HepG2 (cell line): ENCODE data around the gene RASA3. TPM values are rescaled to one million over a fixed set of nuclear protein-coding genes. Genes with fewer than 3 reads are reported as not detected.

Source experiments
- ATAC-seq: fragments of 200-7000 bp; cut with Tn5 transposase; 3 replicates; pipeline ENCODE4 v1.9.1; 2020; ENCODE audit warnings: mild to moderate bottlenecking, moderate library complexity
- BruUV-seq: library from RNA; stranded (reverse); fragments of 400-500 nt; replicated peaks from 2 replicates; lab custom pipeline; 2021; lab: Mats Ljungman, UMichigan
- CTCF ChIA-PET: fragments of 300-600 bp; formaldehyde crosslinking; extraction: SDS; loops from one replicate; lab custom pipeline; 2021; ENCODE audit warnings: low total read pairs, inconsistent platforms, low intra/inter-chr PET ratio; lab: Yijun Ruan, JAX
- POLR2A ChIA-PET: fragments of 350-600 bp; sonication (Branson Sonifier 250); formaldehyde crosslinking; loops from one replicate; lab custom pipeline; 2020; ENCODE audit warnings: antibody characterized with exemption, inconsistent platforms; lab: Yijun Ruan, JAX
- DNase-seq: peaks from one replicate; pipeline ENCODE4 v3.0.0-alpha.2; 2015; ENCODE audit warnings: low spot score
- FAIRE-seq: peaks from 3 replicates; lab custom pipeline; 2011; peaks lifted over from hg19 to GRCh38; lab: Jason Lieb, UNC
- H2AFZ ChIP-seq: one replicate; pipeline ENCODE4 v1.6.1; 2011; ENCODE audit warnings: low read length, inconsistent platforms
- H3K27ac ChIP-seq: fragments of 300-600 bp; 3 replicates; pipeline ENCODE4 v1.8.0; 2011; ENCODE audit warnings: mixed run types, mild to moderate bottlenecking, mixed read lengths, low read length, inconsistent platforms; ENCODE audit not compliant: insufficient read depth; ENCODE audit errors: extremely low read length
- H3K27me3 ChIP-seq, 2 experiments: fragments of 200-600 bp in 1 of 2; 2 replicates in 1 of 2; 3 replicates in 1 of 2; pipeline versions ENCODE4 v1.6.0 to v1.8.0; 2011; ENCODE audit warnings: low read length in 2 of 2, mild to moderate bottlenecking in 2 of 2, moderate library complexity in 2 of 2, inconsistent platforms in 1 of 2; ENCODE audit not compliant: insufficient read depth in 2 of 2, control insufficient read depth in 1 of 2
- H3K36me3 ChIP-seq, 2 experiments: fragments of 200-600 bp in 1 of 2; replicated peaks in 1 of 2; 2 replicates in 1 of 2; 3 replicates in 1 of 2; pipeline versions ENCODE4 v1.5.1 to v1.8.0; 2011; ENCODE audit warnings: low read length in 2 of 2, inconsistent platforms in 1 of 2; ENCODE audit not compliant: insufficient read depth in 2 of 2, control insufficient read depth in 1 of 2
- H3K4me1 ChIP-seq: 2 replicates; pipeline ENCODE4 v1.5.1; 2012; ENCODE audit warnings: low read length, inconsistent platforms; ENCODE audit not compliant: insufficient read depth
- H3K4me2 ChIP-seq: 2 replicates; pipeline ENCODE4 v1.6.0; 2011; ENCODE audit warnings: low read depth, low read length, inconsistent platforms
- H3K4me3 ChIP-seq, 3 experiments: fragments of 200-600 bp in 1 of 3; sonication (generic), shearing (Covaris generic) in 1 of 3; replicated peaks in 1 of 3; 2 replicates each; pipeline ENCODE4 v1.5.1; 2011 to 2016; ENCODE audit warnings: low read length in 3 of 3, inconsistent platforms in 2 of 3, low read depth in 2 of 3, mild to moderate bottlenecking in 2 of 3, control low read depth in 1 of 3, mixed read lengths in 1 of 3; ENCODE audit not compliant: insufficient read depth in 1 of 3
- H3K79me2 ChIP-seq: one replicate; pipeline ENCODE4 v1.6.1; 2011; ENCODE audit warnings: low read length, inconsistent platforms; ENCODE audit not compliant: insufficient read depth
- H3K9ac ChIP-seq: 2 replicates; pipeline ENCODE4 v1.6.0; 2011; ENCODE audit warnings: mild to moderate bottlenecking, low read depth, low read length, inconsistent platforms; ENCODE audit not compliant: insufficient read depth
- H3K9me3 ChIP-seq: 2 replicates; pipeline ENCODE4 v1.5.1; 2012; ENCODE audit warnings: mild to moderate bottlenecking, low read length
- H4K20me1 ChIP-seq: 2 replicates; pipeline ENCODE4 v1.6.0; 2011; ENCODE audit warnings: inconsistent platforms, mild to moderate bottlenecking, low read length, moderate library complexity; ENCODE audit not compliant: insufficient read depth
- ATF1 ChIP-seq: IDR thresholded peaks from 2 replicates; pipeline ENCODE4 v1.6.1; 2016; ENCODE audit warnings: mild to moderate bottlenecking, control low read depth
- E2F5 ChIP-seq: sonication (generic); formaldehyde crosslinking; conservative IDR thresholded peaks from 2 replicates; pipeline ENCODE4 v1.4.0; 2020; ENCODE audit warnings: missing genetic modification reagents
- KLF11 ChIP-seq: IDR thresholded peaks from 2 replicates; pipeline ENCODE4 v1.6.1; 2016; ENCODE audit warnings: missing compliant biosample characterization
- NFYC ChIP-seq: IDR thresholded peaks from 2 replicates; pipeline ENCODE4 v1.6.1; 2016; ENCODE audit warnings: missing genetic modification reagents, missing compliant biosample characterization
- NR0B2 ChIP-seq: sonication (generic); formaldehyde crosslinking; IDR thresholded peaks from 2 replicates; pipeline ENCODE4 v1.4.0; 2020; ENCODE audit warnings: mild to moderate bottlenecking, missing genetic modification reagents
- SNAI1 ChIP-seq: sonication (generic); formaldehyde crosslinking; IDR thresholded peaks from 2 replicates; pipeline ENCODE4 v1.5.0; 2020; ENCODE audit warnings: mild to moderate bottlenecking, missing genetic modification reagents, borderline replicate concordance
- TFE3 ChIP-seq: IDR thresholded peaks from 2 replicates; pipeline ENCODE4 v1.6.1; 2016
- ZBTB26 ChIP-seq: IDR thresholded peaks from 2 replicates; pipeline ENCODE4 v1.6.1; 2016; ENCODE audit warnings: missing compliant biosample characterization, missing genetic modification reagents, borderline replicate concordance
- ZBTB37 ChIP-seq: sonication (generic); formaldehyde crosslinking; IDR thresholded peaks from 2 replicates; pipeline ENCODE4 v1.4.0; 2020; ENCODE audit warnings: mild to moderate bottlenecking, missing genetic modification reagents
- ZNF207 ChIP-seq: fragments of 450-650 bp; IDR thresholded peaks from 2 replicates; pipeline ENCODE4 v1.6.1; 2016; ENCODE audit warnings: antibody characterized with exemption, borderline replicate concordance
- ZNF282 ChIP-seq: fragments of 450-650 bp; IDR thresholded peaks from 2 replicates; pipeline ENCODE4 v1.6.1; 2018; ENCODE audit not compliant: partially characterized antibody
- WGBS: methylation state at CpG from one replicate; pipeline ENCODE4 v1.1.6; 2017; ENCODE audit warnings: low lambda C conversion rate; 5-methylcytosine and 5-hydroxymethylcytosine counted together
- in situ Hi-C: cut with HindIII; loops from 2 replicates; pipeline ENCODE4 v1.10.0; 2017; ENCODE audit warnings: low pct_unique_long_range_greater_than_20kb; ENCODE audit not compliant: extremely low pct_ligation_motif_present
- intact Hi-C: fragments of 100-400 bp; cut with micrococcal nuclease; formaldehyde crosslinking; loops from one replicate; pipeline ENCODE4 v1.10.0; 2022; ENCODE audit not compliant: unreplicated experiment
- polyA plus RNA-seq, 8 experiments: library from polyadenylated mRNA; depleted of rRNA in 3 of 8; stranded (reverse) in 7 of 8; unstranded in 1 of 8; fragments of >200 nt; fragmentation: Illumina TruSeq in 4 of 8; extraction: Trizol in 4 of 8; gene quantifications; 2 replicates each; pipeline versions ENCODE4 v1.2.1 to v1.2.3, GENCODE V29; 2011 to 2016; ENCODE audit warnings: low read depth in 4 of 8, missing spikeins in 1 of 8, mixed read lengths in 1 of 8; ENCODE audit not compliant: insufficient read depth in 1 of 8
- total RNA-seq, 5 experiments: library from RNA; depleted of rRNA; stranded (reverse); fragments of >200 nt; fragmentation: Illumina TruSeq; extraction: Trizol; gene quantifications; 2 replicates each; pipeline ENCODE4 v1.2.3, GENCODE V29; 2016; ENCODE audit warnings: low read depth in 1 of 5

RASA3 gene
- total and polyA plus RNA-seq, 2 of the 13 experiments (the other 11 are each of a cell fraction or from before 2014, with no cell fraction given) = 0.05 TPM; not detected in 1

GRCh38 chr13:114088863-114089262 lies 43.6 kb downstream of the RASA3 start (continued):
- TF ChIP-seq ZBTB26 (CRISPR knock-in tag) (no peak), E2F5 (CRISPR knock-in tag) (no peak), ZNF282 (no peak)

- H3K36me3 ChIP-seq = no peaks in the 10 kb centered on the region
- ATAC-seq = no peak
- intact Hi-C loops = no loop called here
- no peak overlapping the region for H3K9ac ChIP-seq
- no TSS peak for BruUV-seq
- ChIA-PET CTCF (no interaction called here), POLR2A (no interaction called here)
- 40% methylated on average over 6 of the region's 6 CpGs for WGBS
- H3K27me3 ChIP-seq = peaks cover 2 to 21% of the 10 kb centered on the region in 2 experiments; a peak in 4 of 5 replicates
- H3K27ac ChIP-seq = no peak overlapping the region
- H3K4me1 ChIP-seq = no peaks in the 10 kb centered on the region
- TF ChIP-seq ATF1 (CRISPR knock-in tag) (no peak), ZBTB37 (CRISPR knock-in tag) (no peak), SNAI1 (CRISPR knock-in tag) (no peak), TFE3 (no peak), KLF11 (CRISPR knock-in tag) (no peak), NFYC (CRISPR knock-in tag) (no peak), NR0B2 (CRISPR knock-in tag) (no peak), ZNF207 (no peak)
- H2AFZ ChIP-seq = no peak overlapping the region
- no peak for FAIRE-seq
- in situ Hi-C loops = no loop called here
- no peak for DNase-seq
- H3K4me2 ChIP-seq = no peak overlapping the region
- H3K9me3 ChIP-seq = peaks cover 5% of the 10 kb centered on the region; the same call in 1 of the 2 replicates
- no peaks in the 10 kb centered on the region for H3K79me2 ChIP-seq
- no peaks in the 10 kb centered on the region for H4K20me1 ChIP-seq
- H3K4me3 ChIP-seq = no peak overlapping the region
These were observed 44.2 kb downstream of the RASA3 start for GRCh38 chr13:114088234-114088633.
